ENCODE data around the gene RHBDF2. TPM values are rescaled to one million over a fixed set of nuclear protein-coding genes. Genes with fewer than 3 reads are reported as not detected.
"Not testable (repeated sequence)": the region's sequence is repeated elsewhere in the genome, so short reads cannot be mapped to it uniquely, and the experiment has no call there.

Gene RHBDF2
- polyA plus RNA-seq, 4 donors, result 2.0 to 43.2 (median 10.9) TPM

GRCh38 chr17:76512366-76513305, 11.4 kb upstream of the RHBDF2 start:
- 71 to 80% (median 76%) methylated on average over 22 of the region's 22 CpGs for WGBS, 3 donors

GRCh38 chr17:76511668-76512365, 10.6 kb upstream of the RHBDF2 start:
- Histone ChIP-seq H3K4me3 (ENCODE audit: low read depth in 1 of 3, low read length in 3 of 3) (no peak overlapping the region), H3K4me1 (ENCODE audit: control insufficient read depth in 3 of 3, insufficient read depth in 2 of 3, low read depth in 1 of 3, low read length in 2 of 3) (peaks cover 0 to 3% (median 0%) of the 10 kb centered on the region in 3 donors), H3K27me3 (ENCODE audit: control insufficient read depth in 3 of 3, insufficient read depth in 3 of 3, low read length in 3 of 3) (peaks cover 0 to 3% (median 0%) of the 10 kb centered on the region in 3 donors), H3K36me3 (ENCODE audit: control insufficient read depth in 3 of 3, insufficient read depth in 2 of 3, low read depth in 1 of 3, low read length in 3 of 3) (no peaks in the 10 kb centered on the region), H3K9me3 (ENCODE audit: control insufficient read depth in 2 of 2, insufficient read depth in 1 of 2, low read depth in 1 of 2, low read length in 1 of 2) (no peaks in the 10 kb centered on the region), H3K27ac (ENCODE audit: low read depth in 1 of 3, low read length in 2 of 3) (peak overlapping the region in 1 of 3 donors; percentile 56)
- no peak for FAIRE-seq
- WGBS, 3 donors, result 71 to 78% (median 74%) methylated on average over 13 of the region's 13 CpGs
- DNase-seq, result no peak

More at GRCh38 chr17:76512366-76513305, 11.4 kb upstream of the RHBDF2 start:
- Histone ChIP-seq H3K27me3 (ENCODE audit: control insufficient read depth in 3 of 3, insufficient read depth in 3 of 3, low read length in 3 of 3) (peaks cover 0 to 3% (median 0%) of the 10 kb centered on the region in 3 donors), H3K36me3 (ENCODE audit: control insufficient read depth in 3 of 3, insufficient read depth in 2 of 3, low read depth in 1 of 3, low read length in 3 of 3) (no peaks in the 10 kb centered on the region), H3K4me1 (ENCODE audit: control insufficient read depth in 3 of 3, insufficient read depth in 2 of 3, low read depth in 1 of 3, low read length in 2 of 3) (no peaks in the 10 kb centered on the region), H3K27ac (ENCODE audit: low read depth in 1 of 3, low read length in 2 of 3) (peak overlapping the region in 1 of 3 donors; percentile 56), H3K9me3 (ENCODE audit: control insufficient read depth in 2 of 2, insufficient read depth in 1 of 2, low read depth in 1 of 2, low read length in 1 of 2) (no peaks in the 10 kb centered on the region), H3K4me3 (ENCODE audit: low read depth in 1 of 3, low read length in 3 of 3) (no peak overlapping the region)
- FAIRE-seq (no peak), DNase-seq (no peak)

GRCh38 chr17:76510831-76511244, 9.6 kb upstream of the RHBDF2 start:
- DNase-seq (no peak), FAIRE-seq (no peak)
- Histone ChIP-seq H3K4me3 (ENCODE audit: low read depth in 1 of 3, low read length in 3 of 3) (no peak overlapping the region), H3K27ac (ENCODE audit: low read depth in 1 of 3, low read length in 2 of 3) (no peak overlapping the region), H3K36me3 (ENCODE audit: control insufficient read depth in 3 of 3, insufficient read depth in 2 of 3, low read depth in 1 of 3, low read length in 3 of 3) (no peaks in the 10 kb centered on the region), H3K27me3 (ENCODE audit: control insufficient read depth in 3 of 3, insufficient read depth in 3 of 3, low read length in 3 of 3) (peaks cover 0 to 3% (median 0%) of the 10 kb centered on the region in 3 donors), H3K9me3 (ENCODE audit: control insufficient read depth in 2 of 2, insufficient read depth in 1 of 2, low read depth in 1 of 2, low read length in 1 of 2) (no peaks in the 10 kb centered on the region), H3K4me1 (ENCODE audit: control insufficient read depth in 3 of 3, insufficient read depth in 2 of 3, low read depth in 1 of 3, low read length in 2 of 3) (peaks cover 0 to 11% (median 0%) of the 10 kb centered on the region in 3 donors)
- whole genome bisulfite sequencing, 3 donors, result 15 to 30% (median 27%) methylated on average over 9 of the region's 9 CpGs

DNA sequence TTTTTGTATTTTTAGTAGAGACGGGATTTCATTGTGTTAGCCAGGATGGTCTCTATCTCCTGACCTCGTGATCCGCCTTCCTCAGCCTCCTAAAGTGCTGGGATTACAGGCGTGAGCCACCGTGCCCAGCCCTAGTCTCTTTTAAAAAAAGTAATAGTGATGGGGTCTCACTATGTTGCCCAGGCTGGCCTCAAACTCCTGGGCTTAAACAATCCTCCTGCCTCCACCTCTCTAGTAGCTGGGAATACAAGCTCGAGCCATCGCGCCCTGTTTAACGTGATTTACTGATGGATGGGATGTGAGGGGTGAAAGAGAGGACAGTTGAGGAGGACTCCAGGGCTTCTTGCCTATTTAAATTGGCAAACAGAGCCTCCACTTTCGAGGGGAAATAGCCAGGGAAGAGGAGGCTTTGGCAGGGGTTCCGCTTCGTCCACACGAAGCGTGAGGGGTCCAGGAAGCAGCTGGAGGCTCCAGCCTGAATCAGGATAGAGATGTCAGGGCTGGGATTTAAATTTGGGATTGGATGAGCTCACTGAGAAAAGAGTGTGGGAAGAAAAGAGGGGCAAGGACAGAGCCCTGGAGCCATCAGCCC, 7.3 kb upstream of the RHBDF2 start:
- 72 to 83% (median 79%) methylated on average over 14 of the region's 14 CpGs for WGBS, 3 donors
- not testable (repeated sequence) for FAIRE-seq, DNase-seq

DNA sequence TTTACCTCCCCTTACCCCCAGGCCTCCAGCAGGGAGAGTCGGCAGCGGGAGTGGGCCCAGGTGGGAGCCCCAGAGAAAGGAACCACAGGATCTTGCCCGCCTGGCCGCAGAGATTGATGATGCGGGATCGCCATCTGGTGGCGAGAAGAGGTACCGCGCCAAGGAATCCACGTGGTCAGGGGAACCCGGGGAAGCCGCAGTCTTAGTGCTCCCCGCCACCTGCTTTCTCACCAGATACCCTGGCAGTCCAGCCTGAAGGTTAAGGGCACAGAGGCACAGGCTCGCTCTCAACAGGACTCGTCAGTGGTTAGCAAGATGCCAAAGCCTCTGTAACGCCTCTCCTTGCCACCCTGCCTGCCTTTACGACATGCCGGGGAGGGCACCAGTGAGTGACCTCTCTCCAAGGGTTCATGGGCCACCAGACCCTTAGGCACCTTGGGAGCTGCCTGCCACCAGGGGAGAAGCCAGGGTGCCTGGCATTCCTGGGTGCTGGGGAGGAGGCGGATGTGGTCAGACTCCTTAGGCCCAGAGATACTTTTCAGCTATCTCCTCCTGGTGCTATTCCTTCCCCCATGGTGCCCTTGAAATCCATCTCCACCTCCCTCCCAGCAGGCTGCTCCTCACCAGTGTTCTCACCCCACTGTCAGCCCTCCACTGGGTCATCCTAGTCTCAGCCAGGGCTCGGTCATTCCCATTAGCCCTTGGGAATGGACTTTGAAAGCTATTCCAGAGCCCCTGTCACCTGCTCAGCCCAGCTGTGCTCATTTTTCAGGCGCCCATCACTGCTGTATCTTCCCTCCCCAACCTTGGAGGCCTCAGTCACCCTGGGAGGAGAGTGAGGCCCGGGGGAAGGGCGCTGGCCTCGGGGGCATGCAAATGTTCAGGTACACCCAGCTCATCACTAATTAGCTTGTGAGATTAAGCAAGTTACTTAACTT, 5.5 kb upstream of the RHBDF2 start:
- peak; percentile 77 to 89 for DNase-seq
- Histone ChIP-seq H3K27me3 (ENCODE audit: control insufficient read depth in 3 of 3, insufficient read depth in 3 of 3, low read length in 3 of 3) (no peaks in the 10 kb centered on the region), H3K9me3 (ENCODE audit: control insufficient read depth in 2 of 2, insufficient read depth in 1 of 2, low read depth in 1 of 2, low read length in 1 of 2) (no peaks in the 10 kb centered on the region), H3K4me3 (ENCODE audit: low read depth in 1 of 3, low read length in 3 of 3) (no peak overlapping the region), H3K27ac (ENCODE audit: low read depth in 1 of 3, low read length in 2 of 3) (no peak overlapping the region), H3K4me1 (ENCODE audit: control insufficient read depth in 3 of 3, insufficient read depth in 2 of 3, low read depth in 1 of 3, low read length in 2 of 3) (peaks cover 0 to 20% (median 3%) of the 10 kb centered on the region in 3 donors), H3K36me3 (ENCODE audit: control insufficient read depth in 3 of 3, insufficient read depth in 2 of 3, low read depth in 1 of 3, low read length in 3 of 3) (no peaks in the 10 kb centered on the region)
- FAIRE-seq, result no peak
- WGBS, 3 donors, result 14 to 25% (median 19%) methylated on average over 24 of the region's 24 CpGs

More for the DNA sequence above, 7.3 kb upstream of the RHBDF2 start:
- not testable (repeated sequence) for H3K9me3 ChIP-seq (ENCODE audit: control insufficient read depth in 2 of 2, insufficient read depth in 1 of 2, low read depth in 1 of 2, low read length in 1 of 2); H3K27me3 ChIP-seq (ENCODE audit: control insufficient read depth in 3 of 3, insufficient read depth in 3 of 3, low read length in 3 of 3); H3K4me3 ChIP-seq (ENCODE audit: low read depth in 1 of 3, low read length in 3 of 3); H3K27ac ChIP-seq (ENCODE audit: low read depth in 1 of 3, low read length in 2 of 3); H3K36me3 ChIP-seq (ENCODE audit: control insufficient read depth in 3 of 3, insufficient read depth in 2 of 3, low read depth in 1 of 3, low read length in 3 of 3)
- peaks cover 0 to 11% (median 0%) of the 10 kb centered on the region in 3 donors for H3K4me1 ChIP-seq (ENCODE audit: control insufficient read depth in 3 of 3, insufficient read depth in 2 of 3, low read depth in 1 of 3, low read length in 2 of 3)

GRCh38 chr17:76504117-76504516, 2.9 kb upstream of the RHBDF2 start:
- no peak for DNase-seq
- H3K4me1 ChIP-seq (ENCODE audit: control insufficient read depth in 3 of 3, insufficient read depth in 2 of 3, low read depth in 1 of 3, low read length in 2 of 3), result peaks cover 9 to 34% (median 14%) of the 10 kb centered on the region in 3 donors
- FAIRE-seq, result no peak
- H3K9me3 ChIP-seq (ENCODE audit: control insufficient read depth in 2 of 2, insufficient read depth in 1 of 2, low read depth in 1 of 2, low read length in 1 of 2), result no peaks in the 10 kb centered on the region
- H3K36me3 ChIP-seq (ENCODE audit: control insufficient read depth in 3 of 3, insufficient read depth in 2 of 3, low read depth in 1 of 3, low read length in 3 of 3), result no peaks in the 10 kb centered on the region
- H3K4me3 ChIP-seq (ENCODE audit: low read depth in 1 of 3, low read length in 3 of 3), result no peak overlapping the region
- WGBS, 3 donors, result 60 to 83% (median 68%) methylated on average over 7 of the region's 7 CpGs
- H3K27ac ChIP-seq (ENCODE audit: low read depth in 1 of 3, low read length in 2 of 3), result no peak overlapping the region
- H3K27me3 ChIP-seq (ENCODE audit: control insufficient read depth in 3 of 3, insufficient read depth in 3 of 3, low read length in 3 of 3), result no peaks in the 10 kb centered on the region

- Histone ChIP-seq H3K9me3 (ENCODE audit: control insufficient read depth in 2 of 2, insufficient read depth in 1 of 2, low read depth in 1 of 2, low read length in 1 of 2) (no peaks in the 10 kb centered on the region), H3K4me3 (ENCODE audit: low read depth in 1 of 3, low read length in 3 of 3) (no peak overlapping the region), H3K36me3 (ENCODE audit: control insufficient read depth in 3 of 3, insufficient read depth in 2 of 3, low read depth in 1 of 3, low read length in 3 of 3) (peaks cover 0 to 4% (median 0%) of the 10 kb centered on the region in 3 donors), H3K4me1 (ENCODE audit: control insufficient read depth in 3 of 3, insufficient read depth in 2 of 3, low read depth in 1 of 3, low read length in 2 of 3) (peaks cover 9 to 50% (median 18%) of the 10 kb centered on the region in 3 donors), H3K27me3 (ENCODE audit: control insufficient read depth in 3 of 3, insufficient read depth in 3 of 3, low read length in 3 of 3) (no peaks in the 10 kb centered on the region), H3K27ac (ENCODE audit: low read depth in 1 of 3, low read length in 2 of 3) (peak overlapping the region in 1 of 3 donors; percentile 70)
- no peak for DNase-seq
- WGBS, 3 donors, result 59 to 76% (median 62%) methylated on average over 8 of the region's 8 CpGs
- no peak for FAIRE-seq
Measured at GRCh38 chr17:76502341-76503211, 1.4 kb upstream of the RHBDF2 start.

Data from small intestine (tissue), 7 donors.